GDM1 (cell line): ENCODE measurements around the gene LRRC57.

Experiments used
- DNase-seq: peaks from one replicate; lab custom pipeline; 2025; lab: John Stamatoyannopoulos, UW

The LRRC57 gene

DNA sequence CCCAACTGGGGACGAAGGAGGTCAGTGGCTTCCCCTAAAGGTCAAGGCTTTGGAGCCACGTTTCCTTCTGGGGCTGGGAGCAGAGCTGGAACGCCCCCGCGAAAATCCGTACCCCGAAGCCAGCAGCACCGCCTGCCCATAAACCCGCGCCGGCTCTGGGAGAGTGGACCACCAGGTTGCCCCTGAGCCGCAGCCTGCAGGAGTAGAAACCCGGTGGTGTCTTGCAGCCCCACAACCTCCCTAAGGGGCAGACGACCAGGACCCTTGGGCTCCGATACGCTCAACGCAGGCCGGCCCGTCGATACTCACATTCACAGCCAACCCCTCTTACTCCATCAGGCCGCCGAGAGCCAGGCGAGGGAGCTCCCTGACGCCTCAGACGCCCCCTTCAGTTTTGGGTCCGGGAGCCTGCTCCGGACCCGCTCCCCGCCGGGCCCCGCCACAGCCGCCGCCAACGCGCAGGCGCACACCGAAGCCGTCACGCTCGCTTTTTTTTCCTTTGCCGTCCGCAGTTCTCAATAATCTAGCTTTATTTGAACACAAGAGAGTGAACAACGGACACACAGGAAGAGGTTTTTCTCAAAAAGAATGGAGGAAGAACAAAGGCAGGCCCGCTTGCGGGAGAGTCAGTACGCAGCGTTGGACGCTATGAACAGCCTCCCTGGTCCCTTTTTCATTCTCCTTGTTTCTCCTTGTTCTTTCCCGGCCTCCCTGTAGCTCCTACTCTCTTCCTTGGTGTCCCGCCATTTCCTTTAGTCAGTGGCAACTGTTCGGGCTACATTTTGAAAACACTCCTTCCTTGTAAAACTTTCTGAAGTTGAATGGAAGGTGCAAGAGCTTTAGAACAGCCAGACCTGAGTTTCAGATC, 57.7 kb downstream of the LRRC57 start, which contains the start of gene ZNF106:
Gene ZNF106, minus strand, starts transcription at position 471 of the 868 bp plus-strand sequence. CDS start 18,852 bp downstream, outside the sequence.
- DNase-seq, result peak; percentile 81

DNA sequence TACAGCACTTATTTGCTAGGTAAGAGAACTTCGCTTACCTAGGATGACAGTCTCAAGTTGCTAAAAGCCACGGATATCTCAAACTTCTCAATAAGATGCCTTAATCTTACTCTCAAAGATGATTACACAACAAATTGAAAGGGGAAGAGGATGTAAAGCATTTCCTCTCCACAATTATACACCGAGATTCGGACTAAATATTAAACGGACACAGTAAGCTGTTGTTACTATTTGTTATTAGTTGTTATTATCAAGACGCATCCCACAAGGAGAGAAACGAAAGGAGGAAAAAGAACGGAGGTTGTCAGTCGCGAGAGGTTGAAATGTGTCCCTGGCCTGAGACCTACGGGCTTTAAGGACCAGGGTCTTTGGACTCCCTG, 58.3 kb downstream of the LRRC57 start:
- DNase-seq, result no peak
